Stimulated activated CD4-positive, alpha-beta T cell treated with anti-CD3 and anti-CD28 coated beads, Interleukin-4, amount 100 ng/mL, for 4 hours (primary cell): Measurements from ENCODE around the gene PPP2R2B.

ENCODE experiments used
- DNase-seq, 2 experiments: peaks; one replicate each; pipeline ENCODE4 v3.0.0-alpha.2; 2020

Gene PPP2R2B

DNA sequence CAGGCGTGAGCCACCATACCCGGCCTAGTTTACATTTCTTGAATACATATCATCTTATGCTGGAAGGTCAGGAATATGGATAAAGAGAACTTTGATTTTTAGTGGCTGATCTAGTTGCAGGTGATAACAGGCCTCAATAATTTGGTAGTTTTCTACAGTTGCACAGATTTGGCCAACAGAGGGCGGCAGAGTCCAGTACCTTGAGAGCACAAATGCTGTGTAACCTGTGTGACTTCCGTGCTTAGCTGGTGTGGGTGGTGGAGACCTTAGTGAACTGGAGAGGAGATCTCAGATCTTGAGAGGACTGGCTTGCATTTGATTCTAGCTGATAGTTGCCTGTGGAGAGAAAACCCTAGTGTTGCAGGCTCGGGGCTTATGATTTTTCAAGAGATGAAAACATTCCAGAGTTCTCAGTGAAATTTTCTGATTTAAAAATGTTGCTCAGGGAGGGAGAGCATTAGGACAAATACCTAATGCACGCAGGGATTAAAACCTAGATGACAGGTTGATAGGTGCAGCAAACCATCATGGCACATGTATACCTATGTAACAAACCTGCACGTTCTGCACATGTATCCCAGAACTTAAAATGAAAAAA lies 345.2 kb downstream of the PPP2R2B start:
- DNase-seq = peak; percentile 65 to 67
